Measurements from ENCODE around the gene RPL23. TPM values are rescaled to one million over a fixed set of nuclear protein-coding genes. Genes with fewer than 3 reads are reported as not detected.

RPL23 gene
- total RNA-seq, 1 donor from 2014 or later: 1,156 TPM

GRCh38 chr17:38883592-38884526 is 30.3 kb upstream of the RPL23 start:
- peaks cover 73% of the 10 kb centered on the region for H3K36me3 ChIP-seq
- H3K27ac ChIP-seq: peak overlapping the region; percentile 77
- DNase-seq: no peak
- peak overlapping the region; percentile 2 for H3K4me3 ChIP-seq
- TF ChIP-seq CTCF (IDR thresholded peaks at IDR 0.05): peak; percentile 22
- H3K27me3 ChIP-seq (ENCODE audit: low read depth): no peaks in the 10 kb centered on the region
- H3K4me1 ChIP-seq: peaks cover 94% of the 10 kb centered on the region
- intact Hi-C loops (cut with DNase I): no loop called here
- no peak for ATAC-seq
- H3K9me3 ChIP-seq: no peaks in the 10 kb centered on the region

GRCh38 chr17:38882870-38883269 is 29.3 kb upstream of the RPL23 start:
- Histone ChIP-seq H3K27ac (peak overlapping the region; percentile 77), H3K27me3 (ENCODE audit: low read depth) (no peaks in the 10 kb centered on the region), H3K36me3 (peaks cover 73% of the 10 kb centered on the region), H3K4me3 (no peak overlapping the region), H3K9me3 (no peaks in the 10 kb centered on the region), H3K4me1 (peaks cover 97% of the 10 kb centered on the region)
- ATAC-seq (no peak), DNase-seq (no peak)
- intact Hi-C loops (cut with DNase I): no loop called here
- no peak for TF ChIP-seq CTCF (IDR thresholded peaks at IDR 0.05)

GRCh38 chr17:38881600-38882191 is 28.2 kb upstream of the RPL23 start:
- Histone ChIP-seq H3K36me3 (peaks cover 69% of the 10 kb centered on the region), H3K4me3 (no peak overlapping the region)
- DNase-seq: peak; percentile 73

GRCh38 chr17:38879878-38880665 is 26.6 kb upstream of the RPL23 start:
- H3K36me3 ChIP-seq: peaks cover 64% of the 10 kb centered on the region
- TF ChIP-seq CTCF (IDR thresholded peaks at IDR 0.05): no peak
- H3K9me3 ChIP-seq: no peaks in the 10 kb centered on the region
- peaks cover 96% of the 10 kb centered on the region for H3K4me1 ChIP-seq
- H3K27me3 ChIP-seq (ENCODE audit: low read depth): no peaks in the 10 kb centered on the region
- intact Hi-C loops (cut with DNase I): no loop called here
- DNase-seq (no peak), ATAC-seq (peak; percentile 67 to 69)
- peak overlapping the region; percentile 77 for H3K27ac ChIP-seq
- H3K4me3 ChIP-seq: peak overlapping the region; percentile 17

More at GRCh38 chr17:38881600-38882191, 28.2 kb upstream of the RPL23 start:
- intact Hi-C loops (cut with DNase I): no loop called here
- H3K27me3 ChIP-seq (ENCODE audit: low read depth): no peaks in the 10 kb centered on the region
- peak overlapping the region; percentile 77 for H3K27ac ChIP-seq
- TF ChIP-seq CTCF (IDR thresholded peaks at IDR 0.05): no peak
- H3K9me3 ChIP-seq: no peaks in the 10 kb centered on the region
- ATAC-seq: peak in 1 of 2 donors; percentile 41
- H3K4me1 ChIP-seq: peaks cover 99% of the 10 kb centered on the region

GRCh38 chr17:38877130-38877851 is 23.8 kb upstream of the RPL23 start:
- Histone ChIP-seq H3K27ac (peak overlapping the region; percentile 48), H3K4me1 (peaks cover 96% of the 10 kb centered on the region), H3K27me3 (ENCODE audit: low read depth) (no peaks in the 10 kb centered on the region), H3K9me3 (no peaks in the 10 kb centered on the region), H3K36me3 (peaks cover 55% of the 10 kb centered on the region), H3K4me3 (no peak overlapping the region)
- intact Hi-C loops (cut with DNase I): no loop called here
- peak; percentile 55 for DNase-seq
- no peak for ATAC-seq
- no peak for TF ChIP-seq CTCF (IDR thresholded peaks at IDR 0.05)

All from lower lobe of right lung (tissue), 2 donors.